H9 (cell line): ENCODE data around the gene SUMO2. TPM values are rescaled to one million over a fixed set of nuclear protein-coding genes. Genes with fewer than 3 reads are reported as not detected.
A peak's percentile ranks its signal among the peaks of the same experiment; 100 is the strongest.
"Not testable (repeated sequence)": the region's sequence is repeated elsewhere in the genome, so short reads cannot be mapped to it uniquely, and the experiment has no call there.

Source experiments
- DNase-seq: peaks from one replicate; pipeline ENCODE4 v3.0.0-alpha.2; 2017
- H2AFZ ChIP-seq: one replicate; pipeline ENCODE4 v1.6.1; 2013; ENCODE audit warnings: mild to moderate bottlenecking, low read length, control low read depth, moderate library complexity
- H2AK5ac ChIP-seq: 2 replicates; pipeline ENCODE4 v1.6.1; 2013; ENCODE audit warnings: low read length, control low read depth, mixed read lengths; ENCODE audit not compliant: insufficient read length
- H2BK120ac ChIP-seq: one replicate; pipeline ENCODE4 v1.6.1; 2013; ENCODE audit warnings: low read depth, mild to moderate bottlenecking, low read length, control low read depth, inconsistent platforms; ENCODE audit not compliant: poor library complexity, severe bottlenecking
- H2BK12ac ChIP-seq: 2 replicates; pipeline ENCODE4 v1.6.1; 2013; ENCODE audit warnings: low read length, control low read depth, mixed read lengths, low read depth; ENCODE audit not compliant: insufficient read length
- H2BK15ac ChIP-seq: 2 replicates; pipeline ENCODE4 v1.6.1; 2013; ENCODE audit warnings: low read depth, low read length, control low read depth
- H2BK20ac ChIP-seq: one replicate; pipeline ENCODE4 v1.6.1; 2013; ENCODE audit warnings: low read depth, mild to moderate bottlenecking, low read length, control low read depth, inconsistent platforms; ENCODE audit not compliant: poor library complexity, severe bottlenecking
- H2BK5ac ChIP-seq: 2 replicates; pipeline ENCODE4 v1.6.1; 2013; ENCODE audit warnings: low read length, control low read depth, mixed read lengths; ENCODE audit not compliant: insufficient read length
- H3K14ac ChIP-seq: 2 replicates; pipeline ENCODE4 v1.6.1; 2013; ENCODE audit warnings: low read length, control low read depth; ENCODE audit not compliant: insufficient read depth
- H3K18ac ChIP-seq: 2 replicates; pipeline ENCODE4 v1.6.1; 2013; ENCODE audit warnings: low read depth, mild to moderate bottlenecking, mixed read lengths, low read length, control low read depth; ENCODE audit not compliant: insufficient read length
- H3K23ac ChIP-seq: 2 replicates; pipeline ENCODE4 v1.6.1; 2013; ENCODE audit warnings: low read length, control low read depth, mixed read lengths, low read depth; ENCODE audit not compliant: insufficient read length
- H3K23me2 ChIP-seq: 2 replicates; pipeline ENCODE4 v1.6.1; 2013; ENCODE audit warnings: low read depth, mild to moderate bottlenecking, mixed read lengths, low read length, control low read depth; ENCODE audit not compliant: insufficient read length, poor library complexity, severe bottlenecking
- H3K27ac ChIP-seq: 2 replicates; pipeline ENCODE4 v1.5.1; 2013; ENCODE audit warnings: low read length, control low read depth, mixed read lengths, low read depth; ENCODE audit not compliant: insufficient read length
- H3K27me3 ChIP-seq: 2 replicates; pipeline ENCODE4 v1.6.1; 2013; ENCODE audit warnings: low read length, control low read depth, inconsistent platforms; ENCODE audit not compliant: insufficient read depth
- H3K4ac ChIP-seq: 2 replicates; pipeline ENCODE4 v1.6.1; 2013; ENCODE audit warnings: low read depth, mild to moderate bottlenecking, control low read depth, inconsistent platforms, low read length, moderate library complexity
- H3K4me1 ChIP-seq: 2 replicates; pipeline ENCODE4 v1.6.1; 2013; ENCODE audit warnings: low read length, control low read depth, inconsistent platforms; ENCODE audit not compliant: insufficient read depth
- H3K4me2 ChIP-seq: 2 replicates; pipeline ENCODE4 v1.6.1; 2013; ENCODE audit warnings: low read length, control low read depth, mixed read lengths; ENCODE audit not compliant: insufficient read length, insufficient read depth
- H3K56ac ChIP-seq: 2 replicates; pipeline ENCODE4 v1.6.1; 2013; ENCODE audit warnings: low read depth, mild to moderate bottlenecking, mixed read lengths, low read length, control low read depth; ENCODE audit not compliant: insufficient read length
- H3K79me1 ChIP-seq: 2 replicates; pipeline ENCODE4 v1.6.1; 2013; ENCODE audit warnings: low read depth, mild to moderate bottlenecking, moderate library complexity, low read length, control low read depth, inconsistent platforms; ENCODE audit not compliant: insufficient read depth, poor library complexity, severe bottlenecking
- H3K79me2 ChIP-seq: 2 replicates; pipeline ENCODE4 v1.6.1; 2013; ENCODE audit warnings: low read length, control low read depth, inconsistent platforms; ENCODE audit not compliant: insufficient read depth
- H3K9ac ChIP-seq: 2 replicates; pipeline ENCODE4 v1.6.1; 2013; ENCODE audit warnings: low read length, control low read depth, mixed read lengths; ENCODE audit not compliant: insufficient read length; ENCODE audit errors: extremely low read depth
- H3K9me3 ChIP-seq: one replicate; pipeline ENCODE4 v1.6.1; 2013; ENCODE audit warnings: low read depth, low read length, inconsistent platforms; ENCODE audit not compliant: control insufficient read depth
- H3T11ph ChIP-seq: one replicate; pipeline ENCODE4 v1.6.1; 2013; ENCODE audit warnings: mild to moderate bottlenecking, low read length, control low read depth, inconsistent platforms
- H4K20me1 ChIP-seq: one replicate; pipeline ENCODE4 v1.6.1; 2013; ENCODE audit not compliant: control insufficient read depth, insufficient read length, insufficient read depth
- H4K5ac ChIP-seq: 2 replicates; pipeline ENCODE4 v1.6.1; 2013; ENCODE audit warnings: low read depth, mild to moderate bottlenecking, mixed read lengths, low read length, control low read depth; ENCODE audit not compliant: insufficient read length
- H4K8ac ChIP-seq: replicated peaks from 2 replicates; pipeline ENCODE4 v1.6.1; 2013; ENCODE audit warnings: low read length, control low read depth, mixed read lengths, low read depth; ENCODE audit not compliant: insufficient read length
- H4K91ac ChIP-seq: 2 replicates; pipeline ENCODE4 v1.6.1; 2013; ENCODE audit warnings: low read depth, mild to moderate bottlenecking, moderate library complexity, mixed read lengths, low read length, control low read depth; ENCODE audit not compliant: insufficient read length
- H3K27ac Mint-ChIP-seq, 3 experiments: 2 replicates in 2 of 3; 3 replicates in 1 of 3; pipeline ENCODE4 v1.8.0; 2020 to 2021; ENCODE audit warnings: mixed read lengths in 3 of 3, mild to moderate bottlenecking in 1 of 3, moderate library complexity in 1 of 3
- H3K27me3 Mint-ChIP-seq: 2 replicates; pipeline ENCODE4 v1.8.0; 2021; ENCODE audit warnings: low read depth, mild to moderate bottlenecking, moderate library complexity, mixed read lengths
- H3K36me3 Mint-ChIP-seq, 3 experiments: 2 replicates in 2 of 3; 3 replicates in 1 of 3; pipeline ENCODE4 v1.8.0; 2020 to 2021; ENCODE audit warnings: low read depth in 3 of 3, mixed read lengths in 3 of 3; ENCODE audit not compliant: insufficient read depth in 1 of 3
- H3K4me1 Mint-ChIP-seq, 2 experiments: 2 replicates each; pipeline ENCODE4 v1.8.0; 2020; ENCODE audit warnings: mixed read lengths in 2 of 2
- H3K4me3 Mint-ChIP-seq, 2 experiments: 2 replicates in 1 of 2; 3 replicates in 1 of 2; pipeline ENCODE4 v1.8.0; 2020 to 2021; ENCODE audit warnings: mild to moderate bottlenecking in 2 of 2, mixed read lengths in 2 of 2, moderate library complexity in 1 of 2
- H3K9me3 Mint-ChIP-seq, 2 experiments: 2 replicates in 1 of 2; 3 replicates in 1 of 2; pipeline ENCODE4 v1.8.0; 2020; ENCODE audit warnings: mild to moderate bottlenecking in 2 of 2, mixed read lengths in 2 of 2, moderate library complexity in 1 of 2
- WGBS: extraction: QIAGEN DNeasy Blood & Tissue Kit; methylation state at CpG from one replicate; pipeline ENCODE4 v1.1.7; 2013; ENCODE audit warnings: missing lambda C conversion rate, low lambda C conversion rate, mixed read lengths; ENCODE audit not compliant: insufficient read length; ENCODE audit errors: extremely low coverage; 5-methylcytosine and 5-hydroxymethylcytosine counted together
- total RNA-seq: library from RNA; stranded (reverse); gene quantifications from 2 replicates; pipeline ENCODE4 v1.2.1, GENCODE V29; 2021
- TF ChIP-seq, protein P1 (sequence below): fragments of 200-600 bp; sonication (generic); conservative IDR thresholded peaks from 3 replicates; pipeline ENCODE4 v1.8.0; 2021; ENCODE audit warnings: antibody characterized with exemption, mild to moderate bottlenecking

SUMO2 gene
- total RNA-seq, 1 experiment from 2014 or later, result 813 TPM

- no CpG with 5 or more reads among the region's 5 CpGs for WGBS
- Histone ChIP-seq H3K79me2 (no peaks in the 10 kb centered on the region), H2BK20ac (no peak overlapping the region), H4K91ac (no peak overlapping the region), H3K4me2 (no peak overlapping the region), H2AFZ (no peak overlapping the region), H2BK15ac (no peak overlapping the region), H3K79me1 (peaks cover 5% of the 10 kb centered on the region), H3K9ac (no peak overlapping the region), H3K27me3 (no peaks in the 10 kb centered on the region), H4K5ac (no peak overlapping the region), H3K18ac (no peak overlapping the region), H3K23ac (no peak overlapping the region), H3K23me2 (no peaks in the 10 kb centered on the region), H2AK5ac (no peak overlapping the region), H3T11ph (no peak overlapping the region), H3K9me3 (no peaks in the 10 kb centered on the region), H2BK12ac (no peak overlapping the region), H3K56ac (no peak overlapping the region), H2BK5ac (no peak overlapping the region), H4K20me1 (no peaks in the 10 kb centered on the region), H3K4me1 (no peaks in the 10 kb centered on the region), H4K8ac (no peak overlapping the region), H3K27ac (no peak overlapping the region), H3K14ac (no peak overlapping the region), H2BK120ac (no peak overlapping the region), H3K4ac (no peak overlapping the region)
- Mint-ChIP-seq H3K27me3 (no peaks in the 10 kb centered on the region; the same call in 1 of the 2 replicates), H3K36me3 (peaks cover 30 to 79% (median 67%) of the 10 kb centered on the region in 3 experiments; a peak in 6 of 7 replicates), H3K9me3 (no peaks in the 10 kb centered on the region), H3K4me3 (no peak overlapping the region), H3K4me1 (no peaks in the 10 kb centered on the region), H3K27ac (peak overlapping the region in 2 of 3 experiments; percentile 49 to 63; a peak in 2 of 7 replicates)
- TF ChIP-seq, protein P1, sequence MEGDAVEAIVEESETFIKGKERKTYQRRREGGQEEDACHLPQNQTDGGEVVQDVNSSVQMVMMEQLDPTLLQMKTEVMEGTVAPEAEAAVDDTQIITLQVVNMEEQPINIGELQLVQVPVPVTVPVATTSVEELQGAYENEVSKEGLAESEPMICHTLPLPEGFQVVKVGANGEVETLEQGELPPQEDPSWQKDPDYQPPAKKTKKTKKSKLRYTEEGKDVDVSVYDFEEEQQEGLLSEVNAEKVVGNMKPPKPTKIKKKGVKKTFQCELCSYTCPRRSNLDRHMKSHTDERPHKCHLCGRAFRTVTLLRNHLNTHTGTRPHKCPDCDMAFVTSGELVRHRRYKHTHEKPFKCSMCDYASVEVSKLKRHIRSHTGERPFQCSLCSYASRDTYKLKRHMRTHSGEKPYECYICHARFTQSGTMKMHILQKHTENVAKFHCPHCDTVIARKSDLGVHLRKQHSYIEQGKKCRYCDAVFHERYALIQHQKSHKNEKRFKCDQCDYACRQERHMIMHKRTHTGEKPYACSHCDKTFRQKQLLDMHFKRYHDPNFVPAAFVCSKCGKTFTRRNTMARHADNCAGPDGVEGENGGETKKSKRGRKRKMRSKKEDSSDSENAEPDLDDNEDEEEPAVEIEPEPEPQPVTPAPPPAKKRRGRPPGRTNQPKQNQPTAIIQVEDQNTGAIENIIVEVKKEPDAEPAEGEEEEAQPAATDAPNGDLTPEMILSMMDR, result no peak
- DNase-seq, result no peak
Measured at GRCh38 chr17:75138519-75138918, 44.2 kb downstream of the SUMO2 start.

DNA sequence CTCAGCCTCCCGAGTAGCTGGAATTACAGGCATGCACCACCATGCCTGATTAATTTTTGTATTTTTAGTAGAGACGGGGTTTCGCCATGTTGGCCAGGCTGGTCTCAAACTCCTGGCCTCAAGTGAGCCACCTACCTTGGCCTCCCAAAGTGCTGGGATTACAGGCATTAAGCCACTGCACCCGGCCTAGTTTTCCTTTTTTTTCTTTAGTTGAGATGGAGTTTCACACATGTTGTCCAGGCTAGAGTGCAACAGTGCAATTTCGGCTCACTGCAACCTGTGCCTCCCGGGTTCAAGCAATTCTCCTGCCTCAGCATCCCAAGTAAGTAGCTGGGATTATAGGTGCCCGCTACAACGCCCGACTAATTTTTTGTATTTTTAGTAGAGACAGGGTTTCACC, 45.0 kb downstream of the SUMO2 start:
- not testable (repeated sequence) for H4K5ac ChIP-seq, H3K4me1 ChIP-seq, H2AFZ ChIP-seq, H3K27ac Mint-ChIP-seq, H3K56ac ChIP-seq, H3K4ac ChIP-seq, H2BK120ac ChIP-seq, H3T11ph ChIP-seq, H3K9ac ChIP-seq, H4K8ac ChIP-seq, H3K4me3 Mint-ChIP-seq, H3K27me3 ChIP-seq, H3K14ac ChIP-seq, H2BK20ac ChIP-seq, H4K20me1 ChIP-seq, H3K23me2 ChIP-seq, H4K91ac ChIP-seq, H3K27me3 Mint-ChIP-seq, H2BK5ac ChIP-seq, H3K27ac ChIP-seq, H2AK5ac ChIP-seq, H3K4me2 ChIP-seq, H3K18ac ChIP-seq, DNase-seq, H3K79me2 ChIP-seq, H3K9me3 ChIP-seq, H3K23ac ChIP-seq, H3K9me3 Mint-ChIP-seq, H3K79me1 ChIP-seq, H3K4me1 Mint-ChIP-seq, H2BK15ac ChIP-seq, H2BK12ac ChIP-seq
- whole genome bisulfite sequencing, result no CpG with 5 or more reads among the region's 9 CpGs
- peaks cover 26 to 71% (median 61%) of the 10 kb centered on the region in 3 experiments; a peak in 6 of 7 replicates for H3K36me3 Mint-ChIP-seq
